Lower lobe of right lung (tissue), 2 donors: ENCODE data around the gene FRY. TPM values are rescaled to one million over a fixed set of nuclear protein-coding genes. Genes with fewer than 3 reads are reported as not detected.
A peak's percentile ranks its signal among the peaks of the same experiment; 100 is the strongest.

Source experiments
- ATAC-seq, 2 donors: fragments of 200-7000 bp; cut with Tn5 transposase; one replicate each; pipeline ENCODE4 v1.9.1; 2020 to 2022; ENCODE audit warnings: mild to moderate bottlenecking in 2 of 2, moderate library complexity in 2 of 2
- DNase-seq: peaks from one replicate; pipeline ENCODE4 v3.0.0-alpha.2; 2020
- H3K27ac ChIP-seq: fragments of 200-600 bp; one replicate; pipeline ENCODE4 v1.8.0; 2022
- H3K27me3 ChIP-seq: fragments of 200-600 bp; one replicate; pipeline ENCODE4 v1.8.0; 2022; ENCODE audit warnings: low read depth
- H3K36me3 ChIP-seq: fragments of 200-600 bp; one replicate; pipeline ENCODE4 v1.8.0; 2022; ENCODE audit warnings: mild to moderate bottlenecking
- H3K4me1 ChIP-seq: fragments of 200-600 bp; one replicate; pipeline ENCODE4 v1.8.0; 2022
- H3K4me3 ChIP-seq: fragments of 200-600 bp; one replicate; pipeline ENCODE4 v1.8.0; 2022; ENCODE audit warnings: mild to moderate bottlenecking
- H3K9me3 ChIP-seq: fragments of 200-600 bp; one replicate; pipeline ENCODE4 v1.8.0; 2022
- CTCF ChIP-seq: fragments of 200-600 bp; IDR thresholded peaks from one replicate; pipeline ENCODE4 v1.8.0; 2022; ENCODE audit warnings: antibody characterized with exemption, mild to moderate bottlenecking
- intact Hi-C: fragments of 100-400 bp; cut with DNase I; formaldehyde crosslinking; loops from one replicate; pipeline ENCODE4 v1.11.0; 2022
- total RNA-seq: library from RNA; stranded (reverse); fragmentation: NEBNext Ultra II Directional; extraction: Animal tissue kit (Norgen Biotek cat#: 25700); gene quantifications from one replicate; pipeline ENCODE4 v1.2.1, GENCODE V29; 2021
- donor health status: DM: no; HTN: yes; CAD: no; lungs with severe emphysema.

Gene FRY
- total RNA-seq, 1 donor from 2014 or later = 93.7 TPM

GRCh38 chr13:32045537-32045936, 14.0 kb downstream of the FRY start:
- ATAC-seq (no peak), DNase-seq (no peak)
- Histone ChIP-seq H3K27me3 (no peaks in the 10 kb centered on the region), H3K36me3 (no peaks in the 10 kb centered on the region), H3K27ac (no peak overlapping the region), H3K4me1 (peaks cover 36% of the 10 kb centered on the region), H3K4me3 (no peak overlapping the region), H3K9me3 (no peaks in the 10 kb centered on the region)
- no peak for TF ChIP-seq CTCF
- intact Hi-C loops = no loop called here

GRCh38 chr13:32045982-32046785, 14.6 kb downstream of the FRY start:
- ATAC-seq (peak; percentile 35 to 71), DNase-seq (no peak)
- intact Hi-C loops = no loop called here
- H3K36me3 ChIP-seq = no peaks in the 10 kb centered on the region
- H3K9me3 ChIP-seq = no peaks in the 10 kb centered on the region
- H3K27me3 ChIP-seq = no peaks in the 10 kb centered on the region
- no peak overlapping the region for H3K4me3 ChIP-seq
- no peak for TF ChIP-seq CTCF
- H3K27ac ChIP-seq = peak overlapping the region; percentile 10
- H3K4me1 ChIP-seq = peaks cover 36% of the 10 kb centered on the region

GRCh38 chr13:32047088-32047487, 15.5 kb downstream of the FRY start:
- DNase-seq (no peak), ATAC-seq (no peak)
- Histone ChIP-seq H3K9me3 (no peaks in the 10 kb centered on the region), H3K4me1 (peaks cover 36% of the 10 kb centered on the region), H3K27me3 (no peaks in the 10 kb centered on the region), H3K27ac (peak overlapping the region; percentile 10), H3K36me3 (no peaks in the 10 kb centered on the region), H3K4me3 (no peak overlapping the region)
- intact Hi-C loops = no loop called here
- TF ChIP-seq CTCF = no peak

GRCh38 chr13:32047793-32048192, 16.2 kb downstream of the FRY start:
- peak in 1 of 2 donors; percentile 58 for ATAC-seq

GRCh38 chr13:32048816-32049215, 17.2 kb downstream of the FRY start:
- Histone ChIP-seq H3K27ac (no peak overlapping the region), H3K36me3 (no peaks in the 10 kb centered on the region), H3K27me3 (no peaks in the 10 kb centered on the region), H3K4me1 (peaks cover 36% of the 10 kb centered on the region), H3K9me3 (no peaks in the 10 kb centered on the region), H3K4me3 (no peak overlapping the region)
- ATAC-seq = peak in 1 of 2 donors; percentile 33
- intact Hi-C loops = no loop called here
- TF ChIP-seq CTCF = no peak
- DNase-seq = no peak

More at GRCh38 chr13:32047793-32048192, 16.2 kb downstream of the FRY start:
- Histone ChIP-seq H3K27me3 (no peaks in the 10 kb centered on the region), H3K4me3 (no peak overlapping the region), H3K4me1 (peaks cover 36% of the 10 kb centered on the region), H3K27ac (no peak overlapping the region), H3K36me3 (no peaks in the 10 kb centered on the region), H3K9me3 (no peaks in the 10 kb centered on the region)
- DNase-seq = no peak
- no peak for TF ChIP-seq CTCF
- intact Hi-C loops = no loop called here
